ENCODE data around the gene TLX3.
"Not testable (repeated sequence)": the region's sequence is repeated elsewhere in the genome, so short reads cannot be mapped to it uniquely, and the experiment has no call there.

TLX3 gene

DNA sequence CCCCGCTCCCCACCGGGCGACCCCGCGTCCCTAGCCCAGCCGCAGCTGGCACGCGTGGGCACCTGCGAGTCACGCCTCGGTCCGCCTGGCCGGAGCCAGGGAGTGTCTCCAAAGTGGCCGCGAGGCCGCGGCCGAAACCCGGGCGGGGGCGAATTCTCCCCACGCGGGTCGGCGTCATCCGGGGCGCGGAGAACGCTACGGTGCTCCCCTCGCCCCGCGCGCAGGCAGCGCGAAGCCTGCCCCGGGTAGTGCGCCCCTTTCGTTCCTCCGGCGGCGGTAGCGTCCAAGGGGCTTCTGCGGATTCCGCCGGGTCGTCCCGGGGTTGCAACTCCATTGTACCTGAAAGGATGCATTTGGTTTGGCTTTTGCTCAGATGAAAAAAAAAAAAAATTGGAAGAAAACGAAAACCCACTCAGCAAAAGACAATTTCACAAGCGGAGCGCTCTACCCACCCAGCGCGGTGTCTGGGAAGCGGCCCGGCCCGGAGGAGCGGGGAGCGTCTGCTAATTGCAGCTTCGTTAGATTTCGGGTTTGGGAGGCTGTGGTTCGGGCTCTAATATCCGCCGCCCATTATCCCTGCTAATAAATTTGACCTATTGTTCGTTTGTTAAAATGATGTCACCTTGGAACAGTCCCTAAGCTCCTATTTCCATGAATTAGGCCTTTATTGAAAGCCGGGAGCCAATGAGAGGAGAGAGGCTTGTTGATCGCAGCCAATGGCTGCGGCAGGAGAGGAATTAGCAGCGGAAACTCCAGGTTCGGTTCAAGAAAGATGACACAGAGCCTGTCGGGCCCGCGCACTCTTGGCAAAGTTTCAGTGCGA, at the start of gene TLX3:
TSS of gene TLX3 (plus strand) at position 796 of the 823 bp plus-strand sequence. CDS start 118 bp downstream, outside the sequence.
- no peak for DNase-seq (ENCODE audit: low read depth)

DNA sequence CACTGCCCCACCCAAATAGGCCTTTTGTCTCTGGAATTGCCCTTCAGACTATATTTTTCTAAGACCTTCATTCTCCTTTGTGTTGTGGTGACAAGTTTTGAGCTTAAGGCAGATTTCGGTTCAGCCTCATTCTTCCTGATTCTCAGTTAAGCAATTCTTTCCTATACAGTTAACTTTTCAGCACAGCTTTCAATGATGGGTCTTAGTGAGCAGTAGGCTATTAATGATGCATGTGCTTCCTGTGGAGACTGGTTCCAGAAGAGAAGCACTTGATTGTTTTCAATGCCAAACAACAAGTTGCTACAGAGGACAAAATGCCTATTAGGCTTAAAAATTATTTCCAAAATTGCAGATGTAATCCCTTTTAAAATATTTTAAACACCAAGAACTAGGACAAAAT, 47.7 kb upstream of the TLX3 start:
- no peak for DNase-seq (ENCODE audit: low read depth)

DNA sequence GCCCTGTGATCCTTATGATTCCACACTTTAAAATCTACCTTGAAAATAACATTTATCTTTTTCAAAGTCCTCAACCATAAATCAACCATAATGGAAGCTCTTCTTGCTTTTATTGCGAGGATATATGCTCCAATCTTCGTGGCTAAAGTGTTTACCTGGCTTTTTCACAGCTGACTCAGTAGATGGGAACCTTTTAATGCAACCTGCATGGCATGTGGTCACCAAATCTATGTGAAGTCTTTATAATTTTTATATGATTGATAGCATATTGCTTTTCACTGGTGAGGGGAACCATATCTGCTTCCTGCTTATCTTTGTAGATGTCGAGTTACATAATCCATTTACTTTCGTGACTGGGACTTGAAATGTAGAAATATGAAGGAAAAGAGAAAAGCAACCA, 47.1 kb upstream of the TLX3 start:
- no peak for DNase-seq (ENCODE audit: low read depth)

DNA sequence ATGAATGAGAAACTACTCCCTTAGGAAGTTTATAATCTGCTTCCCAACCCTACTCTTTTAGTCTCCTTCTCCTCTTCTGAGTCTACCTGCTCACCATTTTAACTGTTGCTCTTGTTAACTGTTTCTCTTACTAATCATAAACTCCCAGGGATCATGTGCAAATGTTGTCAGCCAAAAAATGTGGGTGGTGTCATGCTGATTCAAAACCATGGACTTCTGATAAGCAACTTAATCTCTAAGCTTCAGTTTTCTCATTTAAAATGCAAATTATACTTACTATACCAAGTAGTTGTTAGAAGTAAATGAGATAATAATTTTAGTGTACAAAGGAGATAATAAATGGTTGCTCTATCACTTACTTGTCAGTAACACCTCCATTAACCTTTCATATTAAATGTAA, 45.9 kb upstream of the TLX3 start:
- DNase-seq (ENCODE audit: low read depth) = no peak

DNA sequence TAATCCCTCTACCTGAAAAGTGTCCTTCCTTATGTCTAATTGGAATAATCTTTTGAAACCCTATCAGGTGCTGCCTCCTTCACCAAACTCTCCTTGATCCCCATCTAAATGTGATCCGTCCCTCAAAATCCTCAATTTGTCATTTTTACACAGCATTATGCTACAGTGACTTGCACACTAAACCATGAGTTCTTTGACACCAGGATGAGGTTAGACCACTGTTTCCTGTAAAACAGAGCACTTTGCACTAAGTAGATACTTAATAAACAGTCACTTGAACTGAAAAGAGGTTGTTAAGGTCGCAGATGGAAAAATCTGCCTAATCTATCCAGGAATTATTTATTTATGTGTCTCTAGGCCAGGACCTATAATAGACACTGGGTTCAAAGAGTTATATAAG, 44.2 kb upstream of the TLX3 start:
- DNase-seq (ENCODE audit: low read depth) = no peak

DNA sequence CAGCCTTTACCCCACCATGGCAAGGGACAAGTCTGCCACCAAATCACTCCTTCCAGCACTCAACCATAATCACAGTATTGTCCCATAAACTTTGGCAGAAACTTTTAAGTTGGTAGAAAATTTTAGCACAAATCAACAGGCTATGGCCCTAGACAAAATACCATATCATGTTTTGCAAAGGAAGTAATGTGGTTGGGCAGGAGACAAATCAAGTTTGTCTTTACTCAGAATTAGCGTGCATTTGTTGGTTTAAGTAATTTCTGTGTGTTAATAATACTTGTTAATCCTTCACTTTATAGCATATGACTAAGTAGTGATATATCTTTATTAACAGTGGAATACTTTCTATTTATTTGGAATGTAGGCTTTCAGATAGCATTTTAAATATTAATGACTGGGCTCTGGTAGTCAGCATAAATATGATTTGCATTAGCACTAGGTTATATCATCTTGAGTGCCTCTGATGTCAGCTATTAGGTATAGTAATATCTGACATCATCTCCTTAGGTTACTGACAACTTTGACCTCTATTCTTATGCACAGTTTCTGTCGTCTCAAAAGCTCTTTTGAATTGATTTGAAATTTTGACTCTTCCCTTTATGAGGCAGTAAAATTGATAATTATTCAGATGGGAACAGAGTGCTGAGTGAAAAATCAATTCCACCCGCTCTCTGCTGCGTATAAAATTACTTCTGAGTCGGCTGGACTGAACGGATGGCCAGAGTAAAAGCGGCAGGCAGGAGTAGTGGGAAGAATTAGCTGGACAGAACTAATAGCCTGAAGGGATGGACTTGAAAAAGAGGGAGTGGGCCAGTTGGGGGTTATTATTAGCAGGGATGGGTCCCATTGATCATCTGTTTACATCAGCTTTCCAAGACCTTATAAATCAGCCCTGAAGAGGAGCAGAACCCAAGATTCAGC, 40.1 kb upstream of the TLX3 start:
- DNase-seq (ENCODE audit: low read depth) = no peak

DNA sequence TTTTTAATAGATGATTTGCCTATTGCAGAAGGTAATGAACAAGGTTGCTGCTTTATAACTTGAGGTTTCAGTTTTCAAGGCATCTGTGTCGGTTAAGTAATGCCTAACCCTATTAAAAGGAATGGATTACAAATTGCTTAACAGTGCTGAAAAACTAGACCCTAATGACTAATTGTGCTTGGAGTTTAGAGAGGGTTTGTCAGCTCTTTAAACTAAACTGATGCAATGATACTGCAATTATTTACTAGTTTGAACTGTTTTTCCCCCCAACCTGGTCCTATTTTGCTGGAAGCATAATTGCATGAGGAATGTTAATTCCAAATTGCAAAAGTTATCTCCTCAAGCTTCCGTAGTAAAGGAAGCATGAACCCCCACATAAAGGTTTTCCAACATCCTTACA, 39.3 kb upstream of the TLX3 start:
- peak; percentile 72 for DNase-seq (ENCODE audit: low read depth)

DNA sequence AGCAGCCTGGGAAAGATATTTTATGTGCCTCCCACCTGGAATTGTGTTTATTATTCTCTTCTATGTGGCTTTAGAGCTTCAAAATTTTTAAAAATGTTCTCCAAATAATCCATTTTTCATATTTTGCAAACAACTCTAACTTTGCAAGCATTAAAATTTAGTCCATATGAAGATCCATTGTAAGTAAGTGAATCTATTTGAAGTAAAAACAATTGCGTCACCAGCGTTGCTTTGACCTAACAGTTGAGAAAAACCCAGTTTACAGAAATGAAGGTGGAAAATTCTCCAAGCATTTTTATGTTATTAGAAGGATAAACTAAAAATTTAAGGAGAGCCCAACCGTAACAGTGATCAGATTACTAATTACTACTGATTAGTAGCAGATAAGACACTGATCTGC, 38.9 kb upstream of the TLX3 start:
- DNase-seq (ENCODE audit: low read depth) = no peak

DNA sequence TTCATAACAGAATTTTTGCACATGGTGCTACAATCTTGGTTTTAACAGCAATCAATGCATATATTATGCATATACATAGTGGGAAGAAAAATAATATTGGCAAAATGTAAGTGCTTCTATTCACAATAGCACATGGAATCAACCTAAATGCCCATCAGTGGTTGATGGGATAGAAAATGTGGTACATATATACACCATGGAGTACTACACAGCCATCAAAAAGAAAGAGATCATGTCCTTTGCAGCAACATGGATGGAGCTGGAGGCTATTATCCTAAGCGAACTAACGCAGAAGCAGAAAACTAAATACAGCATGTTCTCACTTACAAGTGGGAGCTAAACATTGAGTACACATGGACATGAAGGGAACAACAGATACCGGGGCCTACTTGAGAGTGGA, 37.2 kb upstream of the TLX3 start:
- no peak for DNase-seq (ENCODE audit: low read depth)

DNA sequence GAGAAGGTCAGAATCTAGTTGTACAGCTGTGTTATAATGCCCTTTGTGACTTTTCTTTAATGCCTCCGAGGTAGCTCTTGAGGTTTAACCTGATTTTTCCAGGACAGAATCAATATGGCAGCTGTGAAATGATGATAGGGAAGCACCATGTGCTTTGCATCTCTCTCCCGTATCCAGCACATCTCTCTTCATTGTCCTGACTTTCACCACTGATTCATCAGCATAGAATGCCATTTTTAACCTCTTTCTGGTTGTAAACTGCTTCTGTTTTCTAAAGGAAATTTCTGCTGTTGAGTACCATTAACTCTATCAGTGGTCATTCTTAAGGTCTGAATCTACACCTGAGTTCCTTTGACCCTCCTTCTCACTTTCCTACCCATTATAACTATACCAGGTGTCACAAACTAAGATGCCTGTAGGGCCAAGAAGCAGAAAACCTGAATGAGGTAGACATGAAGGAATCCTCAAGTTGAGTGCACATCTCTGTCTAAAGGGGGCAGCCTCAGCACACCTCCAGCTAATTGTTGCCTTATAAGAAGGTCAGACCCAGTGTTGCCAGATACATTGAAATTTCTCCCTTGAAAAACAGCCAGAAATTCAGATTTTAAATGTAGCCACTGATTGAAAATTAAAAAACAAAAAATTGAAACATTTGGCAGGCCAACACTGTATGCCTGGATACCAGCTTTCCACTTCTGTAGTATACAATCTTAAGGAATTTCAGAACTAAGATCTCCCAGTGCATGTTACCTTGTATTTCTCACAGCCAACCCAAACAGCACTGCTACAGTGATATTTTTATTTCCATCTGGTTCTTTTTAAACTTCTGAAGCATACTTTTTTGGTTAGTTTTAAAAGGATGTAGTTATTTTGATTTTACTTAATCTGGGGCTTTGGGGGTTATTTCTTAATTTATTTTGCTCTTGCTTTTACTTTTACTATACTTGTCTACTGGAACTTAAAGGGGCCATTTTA, 35.8 kb upstream of the TLX3 start:
- DNase-seq (ENCODE audit: low read depth) = no peak

DNA sequence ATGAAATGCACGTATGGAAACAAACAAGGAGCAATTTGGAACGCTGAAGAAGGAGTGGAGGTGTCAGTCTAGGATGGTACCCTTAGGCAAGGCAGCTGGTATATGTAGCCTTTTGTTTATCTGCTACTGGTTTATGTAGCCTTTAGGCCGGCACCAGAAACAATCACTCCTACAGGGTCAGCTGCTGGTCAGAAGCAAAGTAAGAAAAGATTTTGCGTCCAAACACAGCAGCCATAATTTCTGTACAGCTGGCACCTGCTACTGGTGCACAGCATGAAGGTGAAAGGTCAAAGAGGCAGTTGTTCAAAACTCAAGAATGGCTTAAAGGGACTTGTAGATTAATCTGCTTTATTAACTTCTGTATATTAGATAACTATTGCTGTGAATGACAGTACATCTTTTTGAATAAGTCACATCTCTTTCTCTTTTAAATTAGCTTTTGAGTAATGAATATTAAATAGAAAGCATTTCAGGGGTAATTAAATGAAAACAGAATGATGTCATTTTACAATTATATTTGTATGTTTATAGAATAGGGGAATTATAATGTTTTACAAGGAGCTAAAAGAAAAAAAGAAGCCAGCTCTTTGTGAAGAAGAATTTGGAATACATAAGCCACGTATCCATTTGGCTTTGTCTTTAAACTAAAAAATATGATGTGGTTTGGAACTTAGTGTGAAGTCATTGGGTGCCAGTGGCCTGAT, 33.1 kb upstream of the TLX3 start:
- DNase-seq (ENCODE audit: low read depth) = no peak

DNA sequence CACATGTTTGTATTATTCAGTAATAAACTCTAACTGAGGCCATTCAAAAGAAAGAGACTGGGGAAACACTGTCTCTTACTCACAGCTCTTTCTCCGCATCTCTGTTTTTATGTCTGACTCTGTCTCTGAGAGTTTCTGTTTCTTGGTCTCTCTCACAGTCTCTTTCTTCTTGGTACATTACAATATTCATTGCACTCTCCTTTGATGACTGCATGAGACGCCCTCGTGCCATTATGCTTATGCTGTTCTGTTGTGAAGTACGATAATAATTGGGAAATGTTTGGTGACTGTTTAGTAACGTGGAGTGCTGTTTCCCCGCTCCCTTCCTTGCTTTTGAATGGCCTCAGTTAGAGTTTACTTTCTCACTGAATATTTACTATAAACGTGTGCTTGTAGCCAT, 25.3 kb upstream of the TLX3 start:
- no peak for DNase-seq (ENCODE audit: low read depth)

DNA sequence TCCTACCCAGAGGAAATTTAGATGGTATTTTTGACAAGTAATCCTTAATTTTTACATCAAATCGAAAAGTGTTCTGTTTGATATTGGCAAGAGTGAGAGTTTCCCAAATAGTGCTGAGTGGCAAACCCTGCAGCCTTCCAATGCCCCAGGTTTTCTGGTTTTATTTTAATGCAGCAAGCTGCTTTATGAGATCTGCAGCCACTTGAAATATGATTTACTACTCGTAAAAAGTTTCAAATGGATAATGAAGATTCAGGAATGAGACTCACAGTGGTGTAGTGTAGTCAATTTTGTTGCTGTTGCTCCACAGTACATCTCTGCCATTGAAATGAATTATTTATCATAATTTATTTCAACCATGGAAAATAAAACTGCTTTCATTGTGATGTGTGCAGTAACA, 23.6 kb upstream of the TLX3 start:
- DNase-seq (ENCODE audit: low read depth) = no peak

DNA sequence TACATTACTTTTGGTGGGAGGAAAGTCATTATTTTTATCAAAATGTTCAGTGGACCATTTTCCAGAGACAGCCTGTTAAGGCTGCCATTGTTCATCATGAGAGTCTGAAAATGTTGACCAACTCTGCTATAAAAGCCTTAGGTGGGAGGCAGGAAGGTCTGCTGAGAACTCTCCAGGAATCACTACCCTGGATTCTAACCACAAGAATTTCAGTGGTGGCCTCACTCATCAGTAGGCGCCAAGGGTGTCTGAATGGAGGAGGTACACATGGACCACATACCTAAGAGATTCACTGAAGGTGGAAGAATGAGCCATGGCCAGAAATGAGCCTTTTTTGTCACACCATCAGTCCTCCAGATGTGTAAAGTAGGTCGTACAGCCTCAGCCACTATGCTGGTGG, 21.0 kb upstream of the TLX3 start:
- no peak for DNase-seq (ENCODE audit: low read depth)

DNA sequence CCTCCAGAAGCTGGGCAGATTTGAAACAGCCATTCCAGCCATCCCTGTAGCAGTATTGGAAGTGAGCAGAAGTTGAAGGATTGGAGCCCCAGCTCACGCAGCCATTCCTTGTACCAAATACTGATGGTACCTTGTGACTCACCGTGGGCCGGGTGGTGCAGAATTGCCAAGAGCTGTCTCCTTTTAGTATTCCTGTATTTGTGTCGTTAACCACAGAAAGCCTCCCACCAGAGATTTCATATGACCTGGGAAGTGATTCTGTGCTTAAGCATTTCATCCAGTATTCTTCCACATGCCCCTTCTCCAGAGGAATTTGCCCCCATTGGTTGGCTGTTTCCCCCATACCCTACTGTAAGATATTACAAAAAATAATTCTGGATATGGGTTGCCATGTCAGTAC, 17.7 kb upstream of the TLX3 start:
- DNase-seq (ENCODE audit: low read depth) = no peak

DNA sequence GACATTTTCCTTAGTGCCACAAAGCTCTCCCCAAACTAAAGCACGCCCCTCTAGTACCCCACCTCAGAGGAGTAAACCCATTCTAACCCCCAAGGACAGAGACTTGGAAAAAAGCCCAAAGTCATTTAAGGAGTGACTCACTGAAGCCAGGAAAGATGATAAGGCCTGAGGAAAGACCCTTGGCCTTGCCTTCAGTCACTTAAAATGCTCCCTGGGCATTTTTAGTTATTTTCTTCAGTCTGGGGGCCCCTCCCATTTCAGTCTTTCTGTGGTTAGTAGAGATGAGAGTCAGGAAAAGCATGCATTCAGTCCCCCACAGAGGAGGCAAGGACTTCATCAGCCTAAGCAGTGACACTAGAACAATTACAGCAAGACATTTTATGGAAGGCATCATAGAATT, 13.7 kb upstream of the TLX3 start:
- DNase-seq (ENCODE audit: low read depth) = no peak

DNA sequence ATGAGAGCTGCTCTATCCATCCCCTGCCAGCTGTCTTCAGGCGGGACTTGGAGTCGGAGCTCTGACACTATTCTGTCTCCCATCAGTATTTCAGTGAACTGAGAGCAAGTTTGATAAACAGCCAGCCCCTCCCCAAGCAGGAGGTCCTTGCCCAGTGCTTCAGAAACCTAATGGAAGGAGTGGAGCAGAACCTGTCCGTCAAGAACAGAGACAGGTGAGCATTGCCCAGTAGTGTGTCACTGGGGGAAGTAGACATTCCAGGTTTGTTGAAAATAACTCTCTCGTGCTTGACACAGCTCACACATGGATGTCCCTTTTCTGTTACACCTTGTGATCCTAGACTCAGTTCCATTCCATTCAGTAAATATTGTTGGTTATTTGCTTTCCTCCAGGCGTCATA, 13.2 kb upstream of the TLX3 start:
- no peak for DNase-seq (ENCODE audit: low read depth)

DNA sequence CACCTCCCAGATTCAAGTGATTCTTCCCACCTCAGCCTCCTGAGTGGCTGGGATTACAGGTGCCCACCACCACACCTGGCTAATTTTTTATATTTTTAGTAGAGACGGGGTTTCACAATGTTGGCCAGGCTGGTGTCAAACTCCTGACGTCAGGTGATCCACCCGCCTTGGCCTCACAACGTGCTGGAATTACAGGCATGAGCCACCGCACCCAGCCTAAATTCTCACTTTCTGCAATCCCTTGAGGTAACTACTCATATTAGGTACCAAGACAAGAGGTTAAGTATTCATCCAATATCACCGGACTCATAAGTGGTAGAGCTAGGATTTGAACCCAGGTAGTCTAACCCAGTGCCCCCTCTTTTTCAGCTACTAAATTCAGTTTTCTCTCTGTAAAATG, 11.1 kb upstream of the TLX3 start:
- DNase-seq (ENCODE audit: low read depth) = not testable (repeated sequence)

DNA sequence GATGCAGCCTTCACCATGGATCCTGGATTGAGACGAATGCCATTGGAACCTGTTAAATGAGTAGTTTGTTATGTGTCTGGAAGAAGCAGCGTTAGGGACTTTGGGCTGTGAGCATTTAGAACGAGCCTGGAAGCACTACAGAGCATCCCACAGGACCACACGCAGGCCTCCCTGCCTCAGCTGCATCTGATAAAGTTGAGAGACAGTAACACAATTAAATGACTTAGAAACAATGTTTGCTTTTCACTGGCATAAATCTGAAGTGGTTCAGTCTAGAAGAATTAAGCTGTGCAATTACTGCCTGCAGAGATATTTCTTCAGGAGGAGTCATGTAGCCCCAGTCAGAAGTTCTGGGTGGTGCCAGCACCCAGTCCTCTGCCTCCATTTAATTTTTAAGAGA, 9.8 kb upstream of the TLX3 start:
- DNase-seq (ENCODE audit: low read depth) = no peak

DNA sequence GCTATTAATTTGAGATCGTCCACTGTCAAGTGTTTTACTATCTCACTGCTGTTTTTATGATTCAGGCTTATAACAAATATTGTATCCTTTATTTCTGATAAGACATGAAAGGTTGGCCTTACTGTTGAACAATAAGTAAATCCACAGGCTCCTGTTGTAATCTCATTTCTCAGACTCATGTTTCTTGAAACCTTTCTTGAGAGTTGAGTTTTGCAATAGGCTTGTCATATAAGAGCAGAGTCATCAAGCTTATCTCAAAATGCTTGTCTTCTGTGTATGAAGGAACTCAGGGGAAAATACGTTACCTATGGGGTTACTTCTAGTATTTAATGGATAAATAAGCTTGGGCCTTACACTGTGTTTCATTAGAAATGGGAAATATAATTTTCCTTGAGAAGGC, 9.2 kb upstream of the TLX3 start:
- no peak for DNase-seq (ENCODE audit: low read depth)

DNA sequence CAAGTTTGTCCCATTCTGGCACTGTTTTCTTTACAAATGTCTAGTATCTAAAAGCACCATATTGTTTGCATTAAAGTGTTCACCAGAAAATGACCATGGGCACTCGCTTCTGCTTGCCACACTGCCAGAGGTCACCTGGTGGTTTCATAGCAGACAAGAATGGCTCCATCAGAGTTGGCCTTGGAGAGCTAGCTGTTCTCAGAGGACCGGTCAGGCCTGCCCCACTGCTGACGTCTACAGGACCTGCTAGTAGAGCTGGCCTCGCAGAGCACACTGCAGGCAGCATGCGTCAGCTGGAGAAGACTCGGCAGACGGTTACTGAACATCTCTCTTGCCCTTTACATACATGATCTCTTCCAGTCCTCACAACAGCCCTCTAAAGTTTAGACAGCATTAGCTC, 8.7 kb upstream of the TLX3 start:
- DNase-seq (ENCODE audit: low read depth) = no peak

DNA sequence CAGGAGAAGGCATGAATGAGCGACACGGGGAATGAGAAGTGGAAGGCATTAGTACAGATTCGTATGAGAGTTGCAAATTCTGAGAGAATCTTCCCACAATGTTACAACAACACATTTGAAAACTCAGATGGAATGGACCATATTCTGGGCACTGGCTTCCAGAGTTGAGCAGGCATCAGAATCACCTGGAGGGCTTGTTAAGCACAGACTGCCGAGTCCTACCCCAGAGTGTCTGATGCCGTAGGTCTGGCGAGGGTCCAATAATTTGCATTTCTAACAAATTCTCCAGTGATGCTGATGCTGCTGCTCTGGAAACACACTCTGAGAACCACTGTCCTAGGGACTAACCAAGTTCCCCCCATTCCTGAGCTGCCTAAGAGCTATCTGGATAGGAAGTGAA, 2.9 kb upstream of the TLX3 start:
- no peak for DNase-seq (ENCODE audit: low read depth)

Measured in fibroblast of the conjunctiva (primary cell).